ENCODE measurements around the gene ZSCAN4.

- TF ChIP-seq CTCF (IDR thresholded peaks at IDR 0.05) = no peak
- TF ChIP-seq POLR2A (IDR thresholded peaks at IDR 0.05) = no peak
These were observed 2.6 kb downstream of the ZSCAN4 start for GRCh38 chr19:57671124-57671895.

All from tibial nerve (tissue), 3 donors.